ENCODE data around the gene SNX3. TPM values are rescaled to one million over a fixed set of nuclear protein-coding genes. Genes with fewer than 3 reads are reported as not detected.

The SNX3 gene
- total RNA-seq, 2 experiments from 2014 or later, result 77.1 to 112 TPM

DNA sequence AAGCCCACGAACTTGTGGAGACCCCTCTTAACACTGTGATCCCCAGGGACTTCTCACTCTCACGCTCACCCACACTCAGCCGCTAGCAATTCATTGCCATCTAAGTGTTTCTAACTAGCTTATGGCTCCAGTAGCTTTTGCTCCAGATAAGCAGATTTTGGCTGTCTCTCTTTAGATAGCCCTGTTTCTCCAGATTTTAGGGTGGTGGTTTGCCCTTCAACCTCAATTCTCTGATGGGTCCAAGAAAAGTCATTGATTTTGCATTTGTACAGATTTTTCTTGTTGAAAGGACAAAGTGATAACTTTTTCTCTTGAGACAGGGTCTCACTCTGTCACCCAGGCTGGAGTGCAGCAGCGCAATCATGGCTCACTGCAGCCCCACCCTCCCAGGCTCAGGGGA is 53.8 kb downstream of the SNX3 start:
- ATAC-seq, result no peak
- H3K36me3 Mint-ChIP-seq (ENCODE audit: low read depth), result peaks cover 30% of the 10 kb centered on the region
- H3K27me3 Mint-ChIP-seq, result no peaks in the 10 kb centered on the region
- CTCF ChIA-PET, result no interaction called here
- peaks cover 2% of the 10 kb centered on the region for H3K4me1 Mint-ChIP-seq
- DNase-seq, result no peak
- intact Hi-C loops (cut with DNase I, micrococcal nuclease), result no loop called here
- no peaks in the 10 kb centered on the region for H3K9me3 Mint-ChIP-seq (ENCODE audit: low read depth)
- no peak overlapping the region for H3K4me3 Mint-ChIP-seq
- POLR2A ChIA-PET, result interaction anchor here (0.5 kb wide), 2 partner anchors 35 to 84 kb away, joined by 3 to 4 read pairs; no protein-coding TSS in a partner anchor
- H3K27ac Mint-ChIP-seq, result no peak overlapping the region

DNA sequence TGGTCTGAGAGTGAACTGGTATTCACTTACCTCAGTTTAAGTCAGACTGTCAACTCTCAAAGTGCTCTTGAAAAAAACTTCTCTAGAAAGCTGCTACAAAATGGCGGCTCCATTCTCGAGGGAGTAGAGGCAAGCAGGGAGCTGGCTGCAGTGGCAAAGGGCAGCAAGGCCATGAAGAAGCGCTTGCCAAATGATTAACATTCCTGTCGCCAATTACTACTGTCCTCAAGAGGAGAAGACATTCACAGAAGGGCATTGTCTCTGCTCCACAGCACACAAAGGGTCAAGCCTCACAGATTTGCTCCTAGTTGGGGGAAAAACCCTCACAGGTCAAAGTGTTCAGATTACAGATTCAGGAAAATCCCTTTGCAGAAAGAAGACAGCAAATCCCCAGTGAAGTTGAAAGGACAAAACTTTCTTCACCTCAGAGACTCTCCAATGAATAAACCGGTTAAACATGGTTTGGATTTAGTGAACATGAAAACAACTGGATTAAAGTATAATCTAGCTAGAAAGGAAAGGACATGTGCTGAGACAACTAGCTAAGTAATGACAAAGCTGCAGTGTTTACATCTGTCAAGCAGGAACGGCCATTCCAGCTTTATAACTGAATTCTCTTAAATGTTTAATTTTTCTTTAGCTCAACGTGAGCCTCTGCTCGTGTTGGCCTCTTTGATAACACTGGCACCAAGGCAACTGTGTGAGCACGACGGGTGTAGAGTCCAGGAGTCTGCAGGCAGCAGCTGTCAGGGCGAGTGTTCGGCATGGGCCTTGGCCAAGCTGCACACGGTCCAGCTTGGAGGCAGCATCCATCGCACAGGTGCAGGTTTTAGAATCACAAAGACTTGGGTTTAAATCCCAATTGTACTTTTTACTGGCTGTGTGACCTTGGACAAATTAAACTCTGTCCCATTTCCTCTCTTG is 57.4 kb downstream of the SNX3 start:
- CTCF ChIA-PET, result no interaction called here
- intact Hi-C loops (cut with DNase I, micrococcal nuclease), result no loop called here
- H3K27ac Mint-ChIP-seq, result no peak overlapping the region
- no peaks in the 10 kb centered on the region for H3K4me1 Mint-ChIP-seq
- ATAC-seq (no peak), DNase-seq (no peak)
- no peaks in the 10 kb centered on the region for H3K9me3 Mint-ChIP-seq (ENCODE audit: low read depth)
- POLR2A ChIA-PET, result no interaction called here
- no peak overlapping the region for H3K4me3 Mint-ChIP-seq
- H3K27me3 Mint-ChIP-seq, result no peaks in the 10 kb centered on the region
- H3K36me3 Mint-ChIP-seq (ENCODE audit: low read depth), result peaks cover 17% of the 10 kb centered on the region

DNA sequence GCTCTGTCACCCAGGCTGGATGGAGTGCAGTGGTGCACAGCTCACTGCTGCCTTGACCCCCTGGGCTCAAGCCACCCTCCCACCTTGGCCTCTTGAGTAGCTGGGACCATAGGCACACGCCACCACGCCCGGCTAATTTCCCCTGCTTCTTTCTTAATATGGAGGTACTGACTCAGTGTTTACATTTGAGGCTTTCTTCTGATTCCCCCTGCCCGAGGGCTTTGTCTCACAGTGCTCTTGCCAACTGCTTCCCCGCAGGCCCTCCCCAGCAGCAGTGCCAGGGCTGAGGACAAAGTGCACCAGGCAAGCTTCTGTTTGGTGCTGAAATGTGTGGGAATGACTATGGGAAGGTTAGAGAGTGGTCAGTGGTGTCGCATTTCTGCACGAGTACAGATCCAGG is 60.2 kb downstream of the SNX3 start:
- Mint-ChIP-seq H3K27me3 (no peaks in the 10 kb centered on the region), H3K36me3 (ENCODE audit: low read depth) (peaks cover 9% of the 10 kb centered on the region), H3K4me3 (no peak overlapping the region), H3K27ac (no peak overlapping the region), H3K4me1 (no peaks in the 10 kb centered on the region), H3K9me3 (ENCODE audit: low read depth) (no peaks in the 10 kb centered on the region)
- intact Hi-C loops (cut with DNase I, micrococcal nuclease), result no loop called here
- no peak for ATAC-seq
- POLR2A ChIA-PET, result no interaction called here
- DNase-seq, result no peak
- CTCF ChIA-PET, result interaction anchor here (0.6 to 0.7 kb wide), 2 partner anchors 48 to 1123 kb away, joined by 4 read pairs; no protein-coding TSS in a partner anchor

DNA sequence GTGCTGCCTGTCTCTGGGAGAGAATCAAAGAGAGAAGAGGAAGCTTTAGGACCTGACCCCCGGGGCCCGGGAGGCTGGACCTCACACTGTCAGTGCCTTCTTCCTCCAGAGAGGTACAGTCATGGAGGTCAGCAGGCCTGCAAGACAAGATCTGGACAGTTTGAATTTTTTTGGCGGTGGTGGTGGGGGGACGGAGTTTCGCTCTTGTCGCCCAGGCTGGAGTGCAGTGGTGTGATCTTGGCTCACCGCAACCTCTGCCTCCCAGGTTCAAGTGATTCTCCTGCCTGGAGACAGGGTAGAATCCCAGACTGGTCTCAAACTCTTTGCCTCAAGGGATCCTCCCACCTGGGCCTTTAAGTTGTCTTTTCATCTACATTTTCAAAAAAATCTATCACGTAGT is 60.7 kb downstream of the SNX3 start:
- ChIA-PET CTCF (no interaction called here), POLR2A (no interaction called here)
- ATAC-seq (no peak), DNase-seq (no peak)
- H3K27me3 Mint-ChIP-seq, result no peaks in the 10 kb centered on the region
- no peak overlapping the region for H3K4me3 Mint-ChIP-seq
- H3K4me1 Mint-ChIP-seq, result no peaks in the 10 kb centered on the region
- peaks cover 7% of the 10 kb centered on the region for H3K36me3 Mint-ChIP-seq (ENCODE audit: low read depth)
- no peaks in the 10 kb centered on the region for H3K9me3 Mint-ChIP-seq (ENCODE audit: low read depth)
- H3K27ac Mint-ChIP-seq, result no peak overlapping the region
- intact Hi-C loops (cut with DNase I, micrococcal nuclease), result no loop called here

DNA sequence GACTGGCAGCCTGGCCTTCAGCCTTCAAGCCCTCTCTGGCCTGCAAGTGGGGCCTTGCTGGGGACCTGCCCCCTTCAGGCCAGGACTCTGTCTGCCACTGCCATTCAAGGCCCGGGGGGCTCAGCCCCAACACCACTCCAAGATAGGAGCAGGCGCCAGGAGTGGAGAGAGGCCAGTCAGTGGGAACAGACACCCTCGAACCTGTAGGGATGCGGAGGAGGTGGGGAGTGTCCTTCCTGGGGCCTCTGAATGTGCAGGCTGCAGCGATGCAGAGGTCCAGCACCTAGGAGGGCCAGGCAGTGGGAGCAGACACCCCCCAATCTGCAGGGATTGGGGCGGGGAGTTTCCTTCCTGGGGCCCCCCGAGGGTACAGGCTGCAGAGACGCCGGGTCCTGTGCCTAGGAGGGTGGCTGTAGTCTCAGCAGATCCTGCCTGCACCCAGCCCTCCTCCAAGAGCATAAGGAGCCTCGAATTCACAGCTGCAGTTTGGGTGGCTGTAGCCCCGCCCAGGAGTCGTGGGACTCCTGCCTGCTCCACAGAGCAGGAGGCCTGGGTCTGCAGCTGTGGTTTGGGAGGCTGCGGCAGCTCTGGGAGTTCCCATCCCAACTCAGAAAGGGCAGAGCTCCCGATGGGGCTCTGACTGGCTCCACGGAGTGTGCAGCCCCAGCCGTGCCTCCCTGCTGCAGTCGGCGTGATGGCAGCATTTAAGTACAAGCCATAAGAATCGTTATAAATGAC is 61.9 kb downstream of the SNX3 start:
- intact Hi-C loops (cut with DNase I, micrococcal nuclease), result no loop called here
- Mint-ChIP-seq H3K4me1 (no peaks in the 10 kb centered on the region), H3K9me3 (ENCODE audit: low read depth) (no peaks in the 10 kb centered on the region), H3K36me3 (ENCODE audit: low read depth) (peaks cover 2% of the 10 kb centered on the region), H3K27me3 (peaks cover 6% of the 10 kb centered on the region), H3K27ac (no peak overlapping the region), H3K4me3 (no peak overlapping the region)
- ATAC-seq, result no peak
- POLR2A ChIA-PET, result no interaction called here
- no peak for DNase-seq
- CTCF ChIA-PET, result no interaction called here

DNA sequence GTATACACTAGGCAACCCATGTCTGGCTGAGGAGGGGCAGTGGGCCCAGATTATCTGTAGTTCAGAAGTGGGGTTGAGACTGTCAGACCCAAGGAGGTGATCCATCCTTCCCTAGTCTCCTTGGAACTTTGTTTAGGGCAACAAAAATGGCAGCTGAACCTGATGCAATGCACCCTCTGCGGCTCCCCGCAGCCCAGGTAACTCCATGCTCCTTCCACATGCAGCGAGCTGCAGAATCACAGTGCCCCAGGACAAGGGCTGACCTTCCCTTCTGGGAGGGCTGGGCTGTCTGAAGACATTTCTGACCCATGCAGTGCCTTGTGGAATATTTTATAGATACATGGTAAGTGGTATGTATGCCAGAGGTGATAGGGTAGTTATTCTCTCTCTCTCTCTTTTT is 65.6 kb downstream of the SNX3 start:
- Mint-ChIP-seq H3K27ac (no peak overlapping the region), H3K9me3 (ENCODE audit: low read depth) (no peaks in the 10 kb centered on the region), H3K4me1 (no peaks in the 10 kb centered on the region), H3K36me3 (ENCODE audit: low read depth) (no peaks in the 10 kb centered on the region), H3K27me3 (peaks cover 14% of the 10 kb centered on the region), H3K4me3 (no peak overlapping the region)
- ATAC-seq (no peak), DNase-seq (no peak)
- intact Hi-C loops (cut with DNase I, micrococcal nuclease), result no loop called here
- ChIA-PET CTCF (no interaction called here), POLR2A (no interaction called here)

DNA sequence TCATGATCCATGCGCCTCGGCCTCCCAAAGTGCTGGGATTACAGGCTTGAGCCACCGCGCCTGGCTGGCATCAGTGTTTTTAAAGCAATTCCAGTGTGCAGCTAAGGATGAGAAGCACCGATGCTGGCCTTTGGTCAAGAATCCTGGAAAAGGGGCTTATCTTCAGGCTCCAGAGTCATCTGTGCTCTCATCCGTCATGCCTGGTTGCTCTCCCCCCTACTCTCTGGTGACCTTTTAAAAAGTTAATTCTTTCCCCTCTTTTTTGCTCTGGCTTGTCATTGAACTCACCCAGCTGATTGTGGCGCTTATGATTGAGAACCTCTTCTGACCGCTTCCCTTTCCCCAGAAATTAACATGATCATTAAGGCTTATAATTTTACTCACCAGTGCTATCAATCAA is 66.3 kb downstream of the SNX3 start:
- POLR2A ChIA-PET, result no interaction called here
- intact Hi-C loops (cut with DNase I, micrococcal nuclease), result no loop called here
- Mint-ChIP-seq H3K27ac (no peak overlapping the region), H3K36me3 (ENCODE audit: low read depth) (no peaks in the 10 kb centered on the region), H3K27me3 (peaks cover 17% of the 10 kb centered on the region), H3K4me1 (no peaks in the 10 kb centered on the region), H3K4me3 (no peak overlapping the region), H3K9me3 (ENCODE audit: low read depth) (no peaks in the 10 kb centered on the region)
- CTCF ChIA-PET, result no interaction called here
- no peak for ATAC-seq
- DNase-seq, result no peak

DNA sequence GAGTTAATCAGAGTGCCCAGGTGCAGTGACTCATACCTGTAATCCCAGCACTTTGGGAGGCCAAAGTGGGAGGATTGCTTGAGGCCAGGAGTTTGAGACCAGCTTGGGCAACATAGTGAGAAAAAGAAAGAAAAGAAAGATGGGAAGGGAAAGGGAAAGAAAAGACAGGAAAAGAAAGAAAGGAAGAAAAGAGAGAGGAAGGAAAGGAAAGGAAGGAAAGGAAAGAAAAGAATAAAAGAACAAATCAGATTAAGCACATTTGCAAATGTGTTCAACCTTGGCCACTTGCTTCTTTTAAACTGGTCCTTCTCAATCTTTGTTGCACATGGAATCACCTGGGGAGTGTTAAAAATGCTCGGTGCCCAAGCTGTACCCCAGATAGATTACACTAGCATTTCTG is 67.0 kb downstream of the SNX3 start:
- POLR2A ChIA-PET, result no interaction called here
- no peaks in the 10 kb centered on the region for H3K9me3 Mint-ChIP-seq (ENCODE audit: low read depth)
- no peak overlapping the region for H3K27ac Mint-ChIP-seq
- H3K36me3 Mint-ChIP-seq (ENCODE audit: low read depth), result no peaks in the 10 kb centered on the region
- DNase-seq (no peak), ATAC-seq (no peak)
- no peaks in the 10 kb centered on the region for H3K4me1 Mint-ChIP-seq
- CTCF ChIA-PET, result no interaction called here
- intact Hi-C loops (cut with DNase I, micrococcal nuclease), result no loop called here
- H3K27me3 Mint-ChIP-seq, result peaks cover 22% of the 10 kb centered on the region
- H3K4me3 Mint-ChIP-seq, result no peak overlapping the region

DNA sequence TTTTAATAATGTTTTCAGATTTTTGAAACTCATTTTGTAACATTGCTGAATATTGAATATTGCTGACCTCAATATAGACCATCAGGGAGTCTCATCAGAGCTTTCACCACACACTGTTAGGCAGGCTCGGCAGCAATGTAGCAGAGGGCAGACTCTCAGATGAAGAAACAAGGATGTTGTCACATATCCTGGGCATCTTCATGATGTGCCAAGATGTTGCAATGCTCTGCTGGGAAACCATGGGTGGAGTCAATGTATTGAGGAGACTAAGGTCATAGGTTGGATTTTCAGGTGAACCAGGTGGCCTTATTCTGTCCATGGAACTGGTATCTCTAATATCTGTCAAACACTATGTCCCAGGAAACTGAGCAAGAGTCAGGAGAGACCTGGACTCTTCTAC is 67.7 kb downstream of the SNX3 start:
- H3K27ac Mint-ChIP-seq, result no peak overlapping the region
- H3K27me3 Mint-ChIP-seq, result peaks cover 23% of the 10 kb centered on the region
- POLR2A ChIA-PET, result no interaction called here
- intact Hi-C loops (cut with DNase I, micrococcal nuclease), result no loop called here
- H3K4me3 Mint-ChIP-seq, result no peak overlapping the region
- no peaks in the 10 kb centered on the region for H3K9me3 Mint-ChIP-seq (ENCODE audit: low read depth)
- CTCF ChIA-PET, result no interaction called here
- H3K36me3 Mint-ChIP-seq (ENCODE audit: low read depth), result no peaks in the 10 kb centered on the region
- ATAC-seq (no peak), DNase-seq (no peak)
- no peaks in the 10 kb centered on the region for H3K4me1 Mint-ChIP-seq

DNA sequence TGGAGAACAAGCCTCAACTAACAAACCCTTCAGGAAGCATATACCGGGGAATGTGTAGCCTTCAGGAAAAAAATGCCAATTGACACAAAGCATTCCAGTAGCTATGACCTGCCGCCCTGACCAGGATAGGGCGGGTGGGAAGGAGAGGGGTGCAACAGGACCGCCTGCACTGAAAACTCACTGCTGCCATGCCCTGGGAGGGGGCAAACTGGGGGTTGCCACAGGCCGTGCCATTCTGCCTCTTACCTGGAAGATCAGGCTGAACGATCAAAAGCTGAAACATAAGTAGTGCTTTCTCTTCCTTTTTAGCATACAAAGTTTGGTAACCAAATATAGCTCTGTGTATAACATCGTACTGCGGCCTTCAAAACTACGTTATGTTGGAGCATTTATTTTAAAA is 73.3 kb downstream of the SNX3 start:
- Mint-ChIP-seq H3K9me3 (ENCODE audit: low read depth) (no peaks in the 10 kb centered on the region), H3K4me3 (no peak overlapping the region), H3K27ac (no peak overlapping the region), H3K36me3 (ENCODE audit: low read depth) (no peaks in the 10 kb centered on the region), H3K4me1 (no peaks in the 10 kb centered on the region), H3K27me3 (peaks cover 31% of the 10 kb centered on the region)
- intact Hi-C loops (cut with DNase I, micrococcal nuclease), result no loop called here
- DNase-seq (no peak), ATAC-seq (no peak)
- CTCF ChIA-PET, result no interaction called here
- POLR2A ChIA-PET, result no interaction called here

DNA sequence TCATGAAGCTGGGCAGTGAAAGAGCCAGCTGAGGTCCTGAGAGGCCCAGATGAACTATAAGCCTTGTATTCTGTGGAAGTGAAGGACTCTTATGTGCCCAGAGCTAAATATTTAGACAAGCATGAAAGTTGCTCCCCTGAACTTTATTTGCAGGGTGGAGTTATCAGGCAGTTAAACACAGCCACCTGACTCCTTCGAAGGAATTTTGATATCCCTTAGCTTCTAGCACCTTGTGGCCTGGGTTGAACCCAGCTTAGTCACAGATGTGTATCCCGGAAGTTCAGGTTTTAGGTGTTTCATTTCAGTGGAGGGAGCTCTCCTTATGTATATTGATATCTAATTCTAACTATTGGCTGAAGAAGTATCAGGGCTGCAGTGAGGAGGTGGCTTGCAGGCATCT is 74.6 kb downstream of the SNX3 start:
- intact Hi-C loops (cut with DNase I, micrococcal nuclease), result no loop called here

DNA sequence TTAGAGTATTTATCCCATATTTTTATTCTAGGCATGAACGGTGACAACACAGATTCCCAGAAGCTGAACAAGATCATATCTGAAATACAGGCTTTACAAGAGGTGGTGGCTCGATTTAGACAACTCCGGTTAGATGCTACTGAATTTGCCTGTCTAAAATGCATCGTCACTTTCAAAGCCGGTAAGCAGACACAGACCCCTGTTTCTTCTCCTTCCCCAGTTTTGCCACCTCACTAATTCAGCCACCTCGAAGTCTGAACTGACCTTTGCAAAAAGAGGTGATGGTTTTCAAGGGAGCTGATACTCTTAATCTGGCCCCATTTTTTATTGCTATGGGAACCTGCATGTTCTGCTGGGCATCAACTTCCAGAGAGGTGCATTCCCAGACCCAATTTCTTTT is 80.1 kb downstream of the SNX3 start:
- Mint-ChIP-seq H3K36me3 (ENCODE audit: low read depth) (no peaks in the 10 kb centered on the region), H3K4me1 (peaks cover 6% of the 10 kb centered on the region), H3K27ac (no peak overlapping the region), H3K9me3 (ENCODE audit: low read depth) (no peaks in the 10 kb centered on the region), H3K27me3 (peaks cover 57% of the 10 kb centered on the region), H3K4me3 (no peak overlapping the region)
- intact Hi-C loops (cut with DNase I, micrococcal nuclease), result no loop called here
- ChIA-PET POLR2A (no interaction called here), CTCF (no interaction called here)
- DNase-seq (no peak), ATAC-seq (no peak)

More for the DNA sequence above, 74.6 kb downstream of the SNX3 start:
- POLR2A ChIA-PET, result no interaction called here
- Mint-ChIP-seq H3K27me3 (peaks cover 36% of the 10 kb centered on the region), H3K9me3 (ENCODE audit: low read depth) (no peaks in the 10 kb centered on the region), H3K4me1 (no peaks in the 10 kb centered on the region), H3K36me3 (ENCODE audit: low read depth) (no peaks in the 10 kb centered on the region), H3K4me3 (no peak overlapping the region), H3K27ac (no peak overlapping the region)
- CTCF ChIA-PET, result no interaction called here
- no peak for DNase-seq
- no peak for ATAC-seq

All from activated CD4-positive, alpha-beta T cell treated with anti-CD3 and anti-CD28 coated beads for 36 hours (primary cell).